ENCODE results near the gene CENPN.

CENPN gene

DNA sequence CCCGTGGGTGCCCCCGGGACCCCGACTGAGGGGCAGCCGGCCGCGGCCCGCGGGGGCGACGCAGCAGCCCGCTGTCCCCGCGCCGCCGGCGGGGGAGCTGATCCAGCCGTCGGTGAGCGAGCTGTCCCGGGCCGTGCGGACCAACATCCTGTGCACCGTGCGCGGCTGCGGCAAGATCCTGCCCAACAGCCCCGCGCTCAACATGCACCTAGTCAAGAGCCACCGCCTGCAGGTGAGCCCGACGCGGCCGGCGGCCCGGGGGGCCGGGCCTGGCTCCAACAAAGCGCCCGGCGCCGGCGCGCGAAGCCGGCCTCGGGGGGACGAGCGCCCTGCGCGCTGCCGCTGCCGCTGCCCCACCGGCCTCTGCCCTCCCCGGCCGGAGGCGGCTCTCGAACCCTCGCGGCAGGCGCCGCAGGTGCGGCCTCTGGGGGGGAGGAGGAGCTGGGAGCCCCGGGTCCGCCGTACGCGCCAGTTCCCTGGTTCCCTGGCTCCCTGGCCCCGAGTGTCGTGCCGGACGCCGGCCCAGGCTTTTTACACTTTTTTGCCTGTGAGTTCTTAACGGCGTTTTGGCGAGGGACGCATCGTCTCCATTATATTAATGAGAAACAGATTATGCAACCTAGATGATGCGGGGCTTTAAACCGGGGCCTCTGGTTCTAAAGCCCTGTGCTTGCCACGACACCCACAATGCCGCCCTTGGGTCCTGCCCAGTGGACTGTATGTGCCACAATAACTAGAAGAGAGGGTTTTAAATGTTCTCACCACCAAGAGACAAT, 29.1 kb downstream of the CENPN start:
- peak; percentile 44 for DNase-seq

DNA sequence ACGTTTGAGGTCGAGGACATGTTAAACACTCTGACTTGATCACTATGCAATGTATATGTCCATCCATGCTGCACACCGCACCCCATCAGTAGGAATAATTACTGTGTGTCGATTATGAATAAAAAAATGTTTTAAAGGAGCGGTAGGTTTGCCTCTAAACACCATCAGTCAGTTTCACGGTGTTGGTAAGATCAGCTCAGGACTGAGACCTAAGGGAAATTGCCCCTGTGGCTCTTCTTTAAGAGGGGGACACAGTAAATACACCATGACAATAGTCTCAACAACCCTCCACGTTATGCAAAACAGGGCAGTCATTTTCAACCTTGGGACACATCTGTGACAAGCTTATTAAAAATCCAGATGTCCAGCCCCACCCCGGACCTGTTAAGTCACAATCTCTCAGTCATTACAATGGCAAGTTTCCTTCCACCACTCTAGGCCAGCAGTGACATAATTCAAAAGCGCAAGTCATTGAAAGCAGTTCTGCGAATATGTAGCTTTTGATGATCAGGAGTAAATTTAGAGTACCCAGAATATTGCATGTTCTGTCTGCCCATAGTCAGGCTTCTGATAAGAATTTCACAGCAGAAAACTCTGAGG, 29.8 kb downstream of the CENPN start:
- DNase-seq, result peak; percentile 58

GRCh38 chr16:81040131-81040530, 33.1 kb downstream of the CENPN start:
- no peak for DNase-seq

- DNase-seq, result no peak
Observed at GRCh38 chr16:81040842-81041241, 33.8 kb downstream of the CENPN start.

DNA sequence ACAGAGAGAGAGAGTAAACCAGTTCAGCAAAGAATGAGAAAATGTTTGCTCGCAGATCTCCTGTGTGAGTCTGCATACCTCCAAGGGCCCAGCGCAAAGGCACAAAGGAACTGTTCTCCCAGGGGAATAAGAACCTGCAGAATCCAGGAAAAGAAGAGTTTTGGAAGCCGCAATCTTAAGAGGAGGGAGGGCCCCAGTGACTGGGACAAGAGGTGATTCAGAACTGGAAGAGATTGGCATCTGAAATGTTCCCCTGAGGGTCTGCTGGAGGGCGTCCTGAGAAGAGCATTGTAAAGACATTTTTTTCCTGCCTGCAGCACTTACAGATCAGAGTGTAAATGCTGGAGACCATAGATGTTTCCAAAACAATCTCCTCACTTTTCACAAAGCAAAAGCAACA, 34.7 kb downstream of the CENPN start:
- no peak for DNase-seq

DNA sequence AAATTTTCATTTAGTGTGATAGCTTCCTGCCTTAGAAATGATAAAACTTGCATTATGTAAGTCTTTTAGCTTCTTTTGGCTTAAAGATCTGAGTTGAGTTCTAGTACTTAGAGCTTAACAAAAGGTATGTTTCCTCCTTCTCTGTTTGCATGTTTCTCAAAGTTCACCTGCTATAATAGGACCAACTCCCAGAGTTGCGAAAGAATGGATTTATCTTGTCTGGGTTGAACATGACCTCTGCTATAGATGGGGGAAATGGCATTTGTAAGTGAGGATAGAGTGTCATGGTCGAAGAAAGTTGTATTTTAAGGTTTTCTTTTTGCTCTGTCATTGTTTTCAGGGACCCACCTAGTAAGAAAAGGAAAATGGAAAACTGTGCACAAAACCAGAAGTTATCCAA, 35.8 kb downstream of the CENPN start:
- DNase-seq, result no peak

DNA sequence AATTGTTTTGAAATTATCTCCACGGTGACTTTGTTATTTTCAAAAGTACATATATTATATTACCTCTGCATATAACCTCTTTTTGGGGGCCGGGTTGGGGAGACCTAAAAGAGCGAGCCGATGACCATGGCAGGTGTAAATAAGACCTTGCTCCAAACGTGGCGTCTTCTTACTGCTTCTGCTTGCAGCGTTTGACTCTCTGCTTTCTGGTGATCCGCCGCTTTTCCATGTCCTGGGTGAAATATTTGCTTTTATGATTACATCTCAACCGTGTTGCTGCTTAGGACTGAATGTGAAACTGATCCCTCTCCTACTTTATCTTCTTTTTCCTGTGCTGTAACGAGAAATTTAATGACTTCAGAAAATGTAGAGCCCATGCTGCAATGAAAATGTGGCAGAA, 46.7 kb downstream of the CENPN start:
- no peak for DNase-seq

DNA sequence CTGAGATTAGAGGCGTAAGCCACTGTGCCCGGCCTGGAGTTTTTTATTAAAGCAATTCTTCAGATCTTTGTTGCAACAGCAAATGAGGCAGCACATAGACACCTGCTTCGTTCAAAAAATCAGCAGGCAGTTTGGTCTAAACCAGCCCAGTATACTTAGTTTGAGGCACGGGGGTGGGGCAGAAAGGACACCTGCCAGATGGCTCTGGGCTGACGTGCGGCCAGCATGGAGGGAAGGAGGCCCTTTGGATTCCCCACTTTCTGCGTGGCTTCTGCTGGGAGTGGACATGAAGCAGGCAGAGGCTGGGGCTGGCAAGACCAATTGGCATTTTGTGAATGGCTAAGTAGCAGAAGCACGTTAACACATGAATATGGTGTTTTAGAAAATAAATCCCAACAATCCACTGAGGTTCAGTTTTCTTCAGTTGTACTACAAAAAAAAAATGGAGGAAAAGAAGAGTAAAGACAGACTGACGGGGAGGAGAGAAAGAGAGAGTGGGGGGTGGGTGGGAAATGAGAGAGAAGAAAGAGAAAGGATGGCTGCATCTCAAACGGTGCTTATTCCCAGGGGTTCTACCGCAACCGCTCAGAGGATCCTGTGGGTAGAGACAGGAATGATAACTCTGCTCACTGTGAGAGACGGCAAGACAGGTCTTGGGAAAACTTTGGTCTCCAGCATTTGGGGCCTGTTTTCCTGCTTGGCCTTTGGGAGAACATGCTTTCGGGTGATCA, 53.7 kb downstream of the CENPN start:
- DNase-seq, result no peak

- DNase-seq, result no peak
Observed at GRCh38 chr16:81061307-81061640, 54.3 kb downstream of the CENPN start.

DNA sequence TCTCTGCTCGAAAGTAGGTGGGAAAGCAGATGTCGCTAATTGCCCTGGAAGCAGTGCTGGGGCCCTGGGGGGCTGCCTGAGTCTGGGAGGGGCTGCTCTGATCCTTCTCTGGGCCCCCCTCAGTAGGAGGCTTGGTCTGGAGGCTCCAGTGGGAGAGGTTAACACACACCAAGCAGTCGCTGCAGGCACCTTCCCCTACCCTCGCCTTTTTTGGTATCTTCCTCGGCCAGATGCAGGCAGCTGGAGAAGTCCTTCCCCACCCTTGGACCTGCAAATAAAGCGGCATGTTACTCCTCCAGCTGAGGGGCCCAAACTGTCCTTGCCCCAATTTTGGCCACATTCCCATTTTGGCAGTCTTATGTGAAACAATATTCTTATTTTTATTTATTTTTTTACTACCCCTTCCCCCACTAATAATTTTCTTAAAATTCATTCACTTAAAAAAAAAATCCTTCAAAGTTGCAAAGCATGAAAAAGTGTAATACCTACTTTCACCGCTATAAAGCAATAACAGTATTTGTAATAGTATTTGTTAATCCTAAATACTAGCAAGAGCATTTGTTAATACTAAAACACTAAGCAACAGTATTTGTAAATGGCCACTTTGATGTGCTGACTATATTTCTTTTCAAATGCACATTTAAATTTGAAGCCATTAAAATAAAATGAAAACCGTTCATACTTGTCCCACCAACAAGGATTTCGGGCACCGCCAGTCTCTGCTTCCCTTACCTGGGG, 55.0 kb downstream of the CENPN start:
- no peak for DNase-seq

GRCh38 chr16:81066681-81067080, 59.7 kb downstream of the CENPN start:
- no peak for DNase-seq

DNA sequence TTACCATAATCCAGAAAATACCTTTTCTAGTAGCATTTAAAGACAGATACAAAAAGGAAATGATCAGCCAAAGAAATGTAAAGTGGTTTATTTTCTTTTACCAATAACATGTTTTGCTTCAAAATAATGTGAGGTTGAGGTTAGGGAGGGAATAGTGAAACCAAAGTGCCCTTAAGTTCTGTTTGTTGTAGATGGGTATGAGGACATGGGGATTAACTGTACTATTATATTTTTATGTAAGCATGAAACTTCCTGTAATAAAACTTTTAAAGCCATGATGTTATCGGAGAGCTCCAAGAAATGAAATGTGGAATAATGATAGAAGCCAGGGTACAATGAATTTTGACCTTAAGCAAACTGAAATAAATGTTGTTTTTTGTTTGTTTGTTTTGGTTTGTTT, 60.2 kb downstream of the CENPN start:
- DNase-seq, result no peak

GRCh38 chr16:81069063-81069462, 62.0 kb downstream of the CENPN start:
- no peak for DNase-seq

- no peak for DNase-seq
Observed at GRCh38 chr16:81070979-81071378, 64.0 kb downstream of the CENPN start.

GRCh38 chr16:81071805-81072204, 64.8 kb downstream of the CENPN start:
- no peak for DNase-seq

DNA sequence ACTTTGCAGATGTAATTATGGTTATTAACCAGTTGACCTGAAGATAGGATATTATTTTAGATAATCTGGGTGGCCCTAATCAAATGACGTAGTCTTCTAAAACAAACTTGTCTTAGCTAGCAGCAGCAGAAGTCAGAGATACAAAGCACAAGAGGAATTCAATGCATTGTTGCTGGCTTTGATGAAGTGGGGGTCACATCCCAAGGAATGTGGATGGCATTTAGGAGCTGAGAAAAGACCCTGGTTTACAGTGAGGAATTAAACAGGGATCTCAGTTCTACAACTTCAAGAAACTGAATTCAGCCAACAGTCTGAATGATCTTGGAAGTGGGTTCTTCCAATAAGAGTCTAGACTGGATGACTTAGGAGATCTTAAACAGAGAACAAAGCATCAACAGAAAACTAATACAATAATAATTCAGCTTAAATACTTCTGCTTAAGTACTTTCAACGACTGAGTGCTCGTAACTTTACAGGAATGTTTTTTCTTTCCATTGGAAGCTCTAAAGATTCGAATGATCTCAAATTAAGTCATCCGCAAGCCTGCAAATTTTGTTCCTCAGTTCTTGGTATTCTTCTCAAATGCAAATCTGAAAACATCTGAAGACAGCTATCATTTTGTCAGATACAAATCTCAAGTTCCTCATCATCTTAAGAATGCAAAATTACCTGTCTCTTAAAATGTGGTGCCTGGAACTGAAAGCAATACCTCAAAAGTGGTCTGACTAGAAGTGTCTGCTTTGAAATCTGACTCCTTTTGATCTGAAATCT, 66.7 kb downstream of the CENPN start:
- DNase-seq, result no peak

- DNase-seq, result peak; percentile 97
Observed at GRCh38 chr16:81076566-81077075, 69.6 kb downstream of the CENPN start.

GRCh38 chr16:81077076-81077940, 70.3 kb downstream of the CENPN start, which contains the start of gene C16orf46:
C16orf46 (minus strand) TSS chr16:81077238; CDS start chr16:81063955, 13,283 bp downstream.
- DNase-seq, result peak; percentile 98

- no peak for DNase-seq
Observed at GRCh38 chr16:81080233-81080632, 73.2 kb downstream of the CENPN start.

DNA sequence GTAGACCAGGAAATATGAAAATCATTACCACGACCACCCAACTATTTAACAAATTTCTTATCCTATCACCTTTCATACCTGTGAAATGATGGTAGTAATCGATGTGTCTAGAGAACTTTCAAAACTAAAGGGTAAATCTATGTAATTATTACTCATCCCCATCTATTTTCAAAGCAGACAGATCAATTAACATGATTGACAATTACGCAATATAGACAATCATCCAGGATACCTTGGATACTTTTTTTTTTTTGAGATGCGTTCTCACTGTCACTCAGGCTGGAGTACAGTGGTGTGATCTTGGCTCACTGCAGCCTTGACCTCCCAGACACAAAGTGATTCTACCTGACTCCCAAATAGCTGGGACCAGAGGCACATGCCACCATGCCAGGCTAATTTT, 74.0 kb downstream of the CENPN start:
- DNase-seq, result no peak

Measured in OCI-M1 (cell line).